Measurements from ENCODE around the gene PLXNA4.

- TF ChIP-seq CTCF (conservative IDR thresholded peaks at IDR 0.05; ENCODE audit: low read depth in 2 of 2) (no peak), REST (IDR thresholded peaks at IDR 0.05; ENCODE audit: unreplicated experiment) (no peak), JUNB (IDR thresholded peaks at IDR 0.05; ENCODE audit: unreplicated experiment) (no peak), ZNF331 (CRISPR knock-in tag; IDR thresholded peaks at IDR 0.05; ENCODE audit: low read depth) (no peak), POLR2AphosphoS5 (IDR thresholded peaks at IDR 0.05; ENCODE audit: low read depth) (no peak), EZH2 (IDR thresholded peaks at IDR 0.05; ENCODE audit: low read depth, unreplicated experiment) (no peak), NANOG (IDR thresholded peaks at IDR 0.05; ENCODE audit: borderline replicate concordance) (no peak), EZH2phosphoT487 (IDR thresholded peaks at IDR 0.05; ENCODE audit: unreplicated experiment) (no peak), ZNF462 (CRISPR knock-in tag; IDR thresholded peaks at IDR 0.05) (no peak), ETS1 (IDR thresholded peaks at IDR 0.05) (no peak)
These were observed 445.8 kb downstream of the PLXNA4 start for GRCh38 chr7:132130497-132130896.

All from GM23338 (cell line).